Measurements from ENCODE around the gene ZNF439. TPM values are rescaled to one million over a fixed set of nuclear protein-coding genes. Genes with fewer than 3 reads are reported as not detected.
"Not testable (repeated sequence)": the region's sequence is repeated elsewhere in the genome, so short reads cannot be mapped to it uniquely, and the experiment has no call there.

The ZNF439 gene
- total and polyA plus RNA-seq, 12 donors: 2.5 to 15.4 (median 3.9) TPM

- Histone ChIP-seq H3K27ac (no peak overlapping the region), H3K4me3 (no peak overlapping the region), H3K36me3 (peaks cover 4 to 75% (median 41%) of the 10 kb centered on the region in 9 donors), H3K9me3 (peaks cover 0 to 94% (median 28%) of the 10 kb centered on the region in 11 donors), H3K4me1 (no peaks in the 10 kb centered on the region), H3K27me3 (no peaks in the 10 kb centered on the region)
- ATAC-seq (no peak), DNase-seq (no peak)
- TF ChIP-seq CTCF (IDR thresholded peaks at IDR 0.05): no peak
- intact Hi-C loops (cut with DNase I): no loop called here
- WGBS, 2 donors: 96 to 97% methylated on average over 8 of the region's 8 CpGs
Measured at GRCh38 chr19:11832253-11832912, 16.1 kb upstream of the ZNF439 start.

- ATAC-seq (no peak), DNase-seq (no peak)
- no peak for TF ChIP-seq CTCF (IDR thresholded peaks at IDR 0.05)
- no peak overlapping the region for H3K4me3 ChIP-seq
- 96 to 97% methylated on average over 2 of the region's 2 CpGs for whole genome bisulfite sequencing, 2 donors
- intact Hi-C loops (cut with DNase I): no loop called here
- no peak overlapping the region for H3K27ac ChIP-seq
- peaks cover 0 to 87% (median 28%) of the 10 kb centered on the region in 11 donors for H3K9me3 ChIP-seq
- H3K27me3 ChIP-seq: no peaks in the 10 kb centered on the region
- peaks cover 4 to 63% (median 41%) of the 10 kb centered on the region in 9 donors for H3K36me3 ChIP-seq
- H3K4me1 ChIP-seq: no peaks in the 10 kb centered on the region
Measured at GRCh38 chr19:11833541-11833940, 15.0 kb upstream of the ZNF439 start.

- H3K4me3 ChIP-seq; H3K27me3 ChIP-seq; intact Hi-C loops (cut with DNase I); ATAC-seq; H3K27ac ChIP-seq; DNase-seq; H3K4me1 ChIP-seq: not testable (repeated sequence)
- 24 to 34% methylated on average over 2 of the region's 2 CpGs for WGBS, 2 donors
- peaks cover 0 to 73% (median 28%) of the 10 kb centered on the region in 11 donors for H3K9me3 ChIP-seq
- peaks cover 4 to 44% (median 31%) of the 10 kb centered on the region in 9 donors for H3K36me3 ChIP-seq
Measured at GRCh38 chr19:11835626-11836066, 12.9 kb upstream of the ZNF439 start.

GRCh38 chr19:11843722-11844121 is 4.8 kb upstream of the ZNF439 start:
- DNase-seq: no peak
- no peak overlapping the region for H3K27ac ChIP-seq
- intact Hi-C loops (cut with DNase I): no loop called here
- H3K9me3 ChIP-seq: peaks cover 0 to 8% (median 0%) of the 10 kb centered on the region in 11 donors
- ATAC-seq: no peak
- 58 to 65% methylated on average over 2 of the region's 2 CpGs for WGBS, 2 donors
- H3K36me3 ChIP-seq: no peaks in the 10 kb centered on the region
- peaks cover 0 to 8% (median 6%) of the 10 kb centered on the region in 9 donors for H3K4me1 ChIP-seq
- no peaks in the 10 kb centered on the region for H3K27me3 ChIP-seq
- no peak overlapping the region for H3K4me3 ChIP-seq
- TF ChIP-seq CTCF (IDR thresholded peaks at IDR 0.05): no peak

DNA sequence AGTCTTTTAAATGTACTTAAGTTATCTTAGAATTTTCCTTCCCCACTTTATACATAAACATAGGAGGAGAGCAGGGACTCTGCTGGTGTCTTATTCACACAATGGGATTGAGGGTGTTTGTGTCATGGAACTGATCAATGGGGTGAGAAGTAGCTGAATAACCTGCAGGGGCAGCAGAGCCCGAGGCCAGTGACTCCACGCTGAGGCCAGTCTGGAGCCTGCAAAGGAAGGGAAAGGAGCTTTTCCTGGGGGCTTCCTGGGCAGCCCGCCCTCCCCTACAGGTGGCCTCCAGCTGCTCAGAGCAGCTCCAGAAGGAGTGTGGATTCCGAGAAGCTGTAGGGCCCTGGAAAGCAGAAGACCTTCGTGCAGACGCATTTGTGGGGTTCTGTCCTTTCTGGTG is 911 bp upstream of the ZNF439 start:
- intact Hi-C loops (cut with DNase I); H3K27ac ChIP-seq; DNase-seq; H3K27me3 ChIP-seq; H3K36me3 ChIP-seq; H3K4me3 ChIP-seq; H3K9me3 ChIP-seq; ATAC-seq: not testable (repeated sequence)
- 40 to 52% methylated on average over 6 of the region's 6 CpGs for WGBS, 2 donors
- peaks cover 0 to 22% (median 15%) of the 10 kb centered on the region in 9 donors for H3K4me1 ChIP-seq
